Measurements from ENCODE around the gene UQCRC1.
"Not testable (repeated sequence)": the region's sequence is repeated elsewhere in the genome, so short reads cannot be mapped to it uniquely, and the experiment has no call there.

Gene UQCRC1

GRCh38 chr3:48553886-48554845, 55.3 kb downstream of the UQCRC1 start:
- DNase-seq = no peak

GRCh38 chr3:48553361-48553760, 56.1 kb downstream of the UQCRC1 start:
- DNase-seq = no peak

- no peak for DNase-seq
Observed at GRCh38 chr3:48552111-48552951, 57.1 kb downstream of the UQCRC1 start.

GRCh38 chr3:48551651-48552050, 57.8 kb downstream of the UQCRC1 start:
- not testable (repeated sequence) for DNase-seq
